RPMI7951 (cell line): ENCODE results near the gene OPRL1. TPM values are rescaled to one million over a fixed set of nuclear protein-coding genes. Genes with fewer than 3 reads are reported as not detected.
"Not testable (repeated sequence)": the region's sequence is repeated elsewhere in the genome, so short reads cannot be mapped to it uniquely, and the experiment has no call there.

ENCODE experiments used
- DNase-seq: peaks from one replicate; pipeline ENCODE4 v3.0.0-alpha.2; 2012; ENCODE audit warnings: low read depth
- total RNA-seq: library from RNA; depleted of rRNA; stranded (reverse); fragments of >200 nt; shearing (Covaris generic); gene quantifications from 2 replicates; pipeline ENCODE4 v1.2.3, GENCODE V29; 2014

OPRL1 gene
- total RNA-seq, 1 experiment from 2014 or later, result 0.84 TPM

DNA sequence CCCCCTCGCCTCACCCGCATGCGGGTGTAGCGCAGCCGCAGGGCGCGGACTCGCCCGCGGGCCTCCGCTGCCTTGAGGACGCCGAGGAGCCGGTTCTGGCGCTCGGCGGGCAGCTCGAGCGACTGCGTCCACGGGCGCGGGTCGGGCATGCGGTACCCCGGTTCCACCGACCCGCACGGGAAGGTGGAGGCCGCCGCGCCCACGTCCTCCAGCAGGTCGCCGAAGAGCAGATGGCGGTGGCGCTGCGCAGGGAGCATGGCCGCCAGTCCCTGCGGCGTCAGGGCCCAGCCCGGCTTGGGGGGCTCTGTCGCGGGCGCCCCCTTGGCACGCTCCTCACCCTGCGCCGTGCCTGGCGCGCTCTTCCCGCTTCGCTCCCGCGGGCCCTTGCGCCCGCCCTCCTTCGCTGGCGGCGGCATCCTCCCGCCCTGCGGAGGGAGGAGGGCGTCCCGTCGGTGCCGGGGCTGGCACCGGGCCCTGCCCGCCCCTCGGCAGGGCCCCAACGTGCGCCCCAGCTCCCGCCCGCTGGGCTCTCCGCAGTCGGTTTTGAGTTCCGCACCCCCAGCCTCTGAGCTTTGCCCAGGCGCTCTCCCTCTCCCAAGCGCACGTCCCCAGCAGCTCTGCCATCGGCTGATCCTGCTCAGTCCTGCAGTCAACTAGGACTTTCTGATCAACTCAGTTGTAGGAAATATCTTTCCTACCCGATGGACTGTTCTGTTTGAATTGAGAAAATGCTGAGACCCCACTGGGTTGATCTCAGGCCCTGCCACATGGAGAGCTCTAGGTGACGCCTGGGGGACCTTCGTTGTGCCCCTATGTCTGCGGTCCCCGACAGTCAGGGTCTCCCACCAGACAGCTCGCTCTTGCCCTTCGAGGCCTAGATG, 4.2 kb downstream of the OPRL1 start, which contains the start of gene LKAAEAR1:
Gene LKAAEAR1, minus strand, starts transcription at position 595 of the 881 bp plus-strand sequence. Its CDS starts 179 bp downstream, at position 416.
- no peak for DNase-seq

DNA sequence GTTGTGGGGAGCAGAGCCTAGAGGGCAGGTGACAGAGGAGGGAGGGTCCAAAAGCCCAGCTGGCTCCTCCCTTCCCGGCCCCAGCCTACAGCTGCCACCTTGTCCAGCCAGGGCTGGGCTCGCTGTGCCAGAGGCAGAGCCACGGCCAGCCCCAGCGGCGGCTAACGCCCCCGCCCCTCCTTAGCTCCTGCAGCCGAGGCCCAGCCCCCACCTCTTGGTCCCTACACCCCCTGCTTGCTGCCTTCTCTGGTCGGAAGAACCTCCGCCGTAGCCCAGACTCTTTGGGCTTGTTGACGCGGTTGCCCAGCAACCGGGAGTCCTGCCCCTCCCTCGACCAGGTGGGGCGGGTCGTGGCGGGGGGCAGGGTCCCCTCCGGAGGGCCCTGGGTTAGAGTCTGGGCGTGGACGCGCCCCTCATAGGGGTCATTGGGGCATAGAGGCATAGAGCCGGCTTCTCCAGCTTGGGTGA, 4.8 kb downstream of the OPRL1 start:
- no peak for DNase-seq

DNA sequence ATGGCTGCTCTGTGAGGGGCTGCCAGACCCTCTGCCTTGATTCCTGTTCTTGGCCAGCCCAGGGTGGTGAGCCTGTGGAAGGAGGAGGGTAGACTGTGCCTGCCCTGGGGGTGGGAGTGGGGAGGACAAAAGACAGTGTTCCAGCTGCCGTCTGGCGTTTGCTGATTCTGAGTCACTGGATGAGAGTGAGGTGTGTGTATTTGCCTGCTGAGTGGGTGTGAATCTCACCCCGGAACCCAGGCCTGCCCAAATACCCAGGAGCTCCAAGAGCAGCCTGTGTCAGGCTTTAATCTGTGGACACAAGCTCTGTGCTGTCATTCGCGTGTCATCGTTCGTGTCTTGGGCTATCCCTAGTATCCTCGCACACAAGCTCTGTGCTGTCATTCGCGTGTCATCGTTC, 6.9 kb downstream of the OPRL1 start:
- DNase-seq, result no peak

DNA sequence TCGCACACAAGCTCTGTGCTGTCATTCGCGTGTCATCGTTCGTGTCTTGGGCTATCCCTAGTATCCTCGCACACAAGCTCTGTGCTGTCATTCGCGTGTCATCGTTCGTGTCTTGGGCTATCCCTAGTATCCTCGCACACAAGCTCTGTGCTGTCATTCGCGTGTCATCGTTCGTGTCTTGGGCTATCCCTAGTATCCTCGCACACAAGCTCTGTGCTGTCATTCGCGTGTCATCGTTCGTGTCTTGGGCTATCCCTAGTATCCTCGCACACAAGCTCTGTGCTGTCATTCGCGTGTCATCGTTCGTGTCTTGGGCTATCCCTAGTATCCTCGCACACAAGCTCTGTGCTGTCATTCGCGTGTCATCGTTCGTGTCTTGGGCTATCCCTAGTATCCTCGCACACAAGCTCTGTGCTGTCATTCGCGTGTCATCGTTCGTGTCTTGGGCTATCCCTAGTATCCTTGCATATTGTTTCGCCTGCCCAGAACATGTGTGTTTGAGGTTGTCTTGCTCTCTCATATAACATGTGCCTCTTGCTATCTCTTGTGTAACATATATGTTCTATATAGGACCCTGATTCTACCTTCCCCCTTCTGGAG, 7.4 kb downstream of the OPRL1 start:
- DNase-seq, result not testable (repeated sequence)

DNA sequence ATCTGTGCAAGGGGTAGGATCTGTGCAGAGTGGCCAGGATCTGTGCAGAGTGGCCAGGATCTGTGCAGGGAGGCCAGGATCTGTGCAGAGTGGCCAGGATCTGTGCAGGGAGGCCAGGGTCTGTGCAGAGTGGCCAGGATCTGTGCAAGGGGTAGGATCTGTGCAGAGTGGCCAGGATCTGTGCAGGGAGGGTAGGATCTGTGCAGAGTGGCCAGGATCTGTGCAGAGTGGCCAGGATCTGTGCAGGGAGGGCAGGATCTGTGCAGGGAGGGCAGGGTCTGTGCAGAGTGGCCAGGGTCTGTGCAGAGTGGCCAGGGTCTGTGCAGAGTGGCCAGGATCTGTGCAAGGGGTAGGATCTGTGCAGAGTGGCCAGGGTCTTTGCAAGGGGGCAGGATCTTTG, 8.7 kb downstream of the OPRL1 start:
- not testable (repeated sequence) for DNase-seq

DNA sequence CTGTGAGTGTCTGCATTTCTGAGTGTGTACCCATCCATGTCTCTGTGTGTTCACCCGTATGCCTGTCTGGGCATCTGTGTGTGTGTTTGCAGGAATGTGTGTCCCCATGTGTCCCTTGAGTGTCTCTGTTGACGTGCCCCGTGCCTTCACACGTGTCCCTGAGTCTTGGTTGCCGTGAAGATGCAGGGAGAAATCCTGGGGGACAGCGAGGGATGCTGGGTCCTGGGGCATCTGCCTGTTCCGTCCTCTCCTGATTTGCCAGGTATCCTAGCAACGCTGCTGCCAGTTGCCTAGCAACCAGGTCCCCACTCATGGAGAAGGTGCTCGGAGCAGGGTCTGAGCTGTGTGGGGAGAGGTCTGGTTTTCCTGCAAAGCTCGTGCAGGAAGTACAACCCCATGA, 10.3 kb downstream of the OPRL1 start:
- DNase-seq, result peak; percentile 29

DNA sequence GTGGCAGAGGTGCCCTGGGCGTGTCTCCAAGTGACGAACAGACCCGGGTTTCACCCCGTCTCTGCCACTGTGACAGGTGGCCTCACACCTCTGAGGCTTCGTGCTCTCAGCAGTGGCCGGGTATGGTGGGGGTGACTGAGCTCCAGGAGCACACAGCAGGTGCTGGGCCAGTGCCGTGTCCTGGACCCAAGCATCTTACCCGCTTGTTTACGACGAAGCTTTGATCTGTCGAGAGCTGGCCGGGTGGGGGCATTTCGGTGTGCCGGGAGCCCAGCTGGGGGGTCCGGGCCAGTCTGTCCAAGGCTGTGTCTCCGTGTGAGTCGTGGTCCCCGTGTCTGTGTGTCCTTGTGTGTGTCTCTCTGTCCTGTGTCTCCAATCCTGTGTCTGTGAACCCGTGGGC, 11.5 kb downstream of the OPRL1 start:
- no peak for DNase-seq

DNA sequence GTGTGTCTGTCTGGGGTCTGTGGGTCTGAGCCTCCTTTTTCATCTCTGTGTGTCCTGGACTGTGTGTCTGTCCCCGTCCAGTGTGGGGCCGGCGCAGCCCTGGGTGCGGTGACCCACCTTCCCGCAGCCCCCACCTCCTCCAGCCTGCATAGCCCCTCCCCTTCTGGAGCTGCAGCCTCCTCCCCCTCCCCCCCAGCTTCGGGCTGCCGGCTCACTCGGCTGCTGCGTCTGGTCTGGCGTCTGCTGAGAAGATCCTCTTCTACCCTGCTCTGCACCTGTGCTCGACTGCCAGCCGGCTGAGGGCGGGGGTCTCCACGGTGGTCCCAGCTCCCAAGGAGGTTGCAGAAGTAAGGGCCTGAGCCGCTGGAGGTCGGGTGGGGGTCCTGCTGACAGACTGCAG, 11.9 kb downstream of the OPRL1 start:
- DNase-seq, result no peak

DNA sequence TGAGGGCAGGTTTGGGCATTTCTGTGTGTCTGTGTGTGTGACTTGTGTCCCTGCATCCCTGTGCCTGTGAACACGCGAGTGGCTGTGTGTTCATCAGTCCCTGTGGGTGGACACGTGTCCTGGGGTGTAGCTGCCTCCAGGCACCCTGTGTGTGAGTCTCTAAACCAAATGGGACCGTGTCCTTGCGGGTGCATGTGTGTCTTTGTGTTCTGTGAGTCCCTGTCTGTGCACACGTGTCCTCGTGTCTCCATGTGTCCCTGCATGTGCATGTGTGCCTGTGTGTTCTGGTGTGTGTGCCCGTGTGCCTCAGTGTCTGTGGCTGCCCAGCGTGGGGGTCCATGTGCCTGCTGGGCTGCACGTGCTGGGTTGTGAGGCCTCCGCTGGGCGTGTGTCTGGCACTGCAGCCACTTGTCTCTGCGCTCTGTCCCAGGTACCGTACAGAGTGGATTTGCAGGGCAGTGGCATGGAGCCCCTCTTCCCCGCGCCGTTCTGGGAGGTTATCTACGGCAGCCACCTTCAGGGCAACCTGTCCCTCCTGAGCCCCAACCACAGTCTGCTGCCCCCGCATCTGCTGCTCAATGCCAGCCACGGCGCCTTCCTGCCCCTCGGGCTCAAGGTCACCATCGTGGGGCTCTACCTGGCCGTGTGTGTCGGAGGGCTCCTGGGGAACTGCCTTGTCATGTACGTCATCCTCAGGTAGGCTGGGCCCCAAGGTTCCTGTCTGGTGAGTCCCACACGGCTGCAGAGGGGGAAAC, 12.6 kb downstream of the OPRL1 start:
- no peak for DNase-seq

DNA sequence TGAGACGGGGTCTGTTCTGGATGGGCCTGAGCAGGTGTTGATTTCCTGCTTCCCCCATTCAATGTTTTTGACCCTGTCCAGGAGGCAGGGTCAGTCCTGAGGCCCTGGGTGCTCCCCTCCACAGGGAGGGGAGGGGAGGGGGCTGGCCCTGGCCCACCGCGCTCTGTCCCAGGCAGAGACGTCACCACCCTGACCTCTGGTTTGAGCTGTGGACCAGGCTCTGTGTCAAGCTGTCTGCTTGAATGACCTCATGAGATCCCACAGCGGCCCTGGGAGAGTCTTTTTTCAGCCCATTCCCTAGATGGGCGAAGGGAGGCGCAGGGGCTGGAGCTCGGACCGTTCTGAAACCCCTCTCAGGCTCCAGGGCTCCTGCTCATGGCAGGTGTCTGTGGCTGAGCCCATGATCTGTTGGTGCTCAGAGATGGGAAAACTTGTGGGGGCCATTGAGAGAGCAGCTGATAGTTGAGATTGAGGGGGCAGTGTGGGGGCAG, 13.2 kb downstream of the OPRL1 start:
- DNase-seq, result no peak

DNA sequence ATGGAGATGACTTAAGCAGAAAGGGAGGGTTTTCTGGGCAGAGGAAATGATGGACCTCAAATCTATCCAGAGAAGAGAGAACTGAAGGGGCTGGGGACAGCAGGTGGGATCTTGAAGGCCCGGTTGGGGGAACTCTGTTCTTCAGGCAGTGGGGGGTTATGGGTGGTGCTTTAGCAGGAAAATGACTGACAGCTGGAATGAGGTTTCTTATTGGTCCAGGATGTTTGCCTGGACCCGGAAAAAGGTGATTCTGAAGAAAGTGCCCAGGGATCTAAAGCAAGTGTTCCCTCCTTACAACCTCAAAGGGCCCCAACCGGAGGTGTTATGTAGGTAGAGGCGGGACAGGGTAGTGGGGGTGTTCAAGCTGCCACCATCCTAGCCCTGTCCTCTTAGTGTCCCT, 15.6 kb downstream of the OPRL1 start:
- no peak for DNase-seq

DNA sequence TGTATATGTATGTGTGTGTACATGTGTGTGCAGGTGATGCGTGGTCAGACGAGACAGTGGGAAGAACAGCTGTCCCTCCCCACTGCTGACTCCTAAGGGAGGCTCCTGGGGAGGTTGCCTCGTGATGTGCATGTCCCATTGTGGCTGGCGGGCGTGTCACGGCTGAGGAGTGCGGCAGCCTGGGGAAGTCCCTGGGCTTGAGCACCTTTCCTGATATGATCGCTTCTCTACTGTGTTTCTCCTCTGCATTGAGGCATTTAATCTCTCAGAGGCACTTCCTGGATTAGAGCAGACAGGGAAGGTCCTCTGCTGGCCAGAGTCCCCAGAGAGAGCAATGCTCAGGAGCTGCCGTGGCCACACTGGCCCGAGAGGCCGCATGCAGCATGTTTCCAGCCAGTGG, 16.0 kb downstream of the OPRL1 start:
- DNase-seq, result no peak

DNA sequence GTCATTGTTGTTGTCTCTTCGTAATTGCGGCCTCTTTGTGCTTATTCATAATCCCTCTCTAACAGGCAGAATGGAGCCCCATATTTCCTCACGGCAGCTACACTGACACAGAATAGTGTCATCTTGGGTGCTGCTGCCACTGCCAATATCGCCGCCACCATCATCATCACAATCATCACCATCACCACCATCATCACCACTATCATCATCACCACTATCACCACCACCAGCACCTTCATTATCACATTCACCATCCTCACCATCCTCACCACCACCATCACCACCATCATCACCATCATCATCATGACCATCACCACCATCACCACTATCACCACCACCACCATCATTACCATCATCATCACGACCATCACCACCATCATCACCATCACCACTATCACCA, 16.7 kb downstream of the OPRL1 start:
- no peak for DNase-seq

DNA sequence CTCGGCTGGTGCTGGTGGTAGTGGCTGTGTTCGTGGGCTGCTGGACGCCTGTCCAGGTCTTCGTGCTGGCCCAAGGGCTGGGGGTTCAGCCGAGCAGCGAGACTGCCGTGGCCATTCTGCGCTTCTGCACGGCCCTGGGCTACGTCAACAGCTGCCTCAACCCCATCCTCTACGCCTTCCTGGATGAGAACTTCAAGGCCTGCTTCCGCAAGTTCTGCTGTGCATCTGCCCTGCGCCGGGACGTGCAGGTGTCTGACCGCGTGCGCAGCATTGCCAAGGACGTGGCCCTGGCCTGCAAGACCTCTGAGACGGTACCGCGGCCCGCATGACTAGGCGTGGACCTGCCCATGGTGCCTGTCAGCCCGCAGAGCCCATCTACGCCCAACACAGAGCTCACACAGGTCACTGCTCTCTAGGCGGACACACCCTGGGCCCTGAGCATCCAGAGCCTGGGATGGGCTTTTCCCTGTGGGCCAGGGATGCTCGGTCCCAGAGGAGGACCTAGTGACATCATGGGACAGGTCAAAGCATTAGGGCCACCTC, 18.7 kb downstream of the OPRL1 start:
- DNase-seq, result no peak

DNA sequence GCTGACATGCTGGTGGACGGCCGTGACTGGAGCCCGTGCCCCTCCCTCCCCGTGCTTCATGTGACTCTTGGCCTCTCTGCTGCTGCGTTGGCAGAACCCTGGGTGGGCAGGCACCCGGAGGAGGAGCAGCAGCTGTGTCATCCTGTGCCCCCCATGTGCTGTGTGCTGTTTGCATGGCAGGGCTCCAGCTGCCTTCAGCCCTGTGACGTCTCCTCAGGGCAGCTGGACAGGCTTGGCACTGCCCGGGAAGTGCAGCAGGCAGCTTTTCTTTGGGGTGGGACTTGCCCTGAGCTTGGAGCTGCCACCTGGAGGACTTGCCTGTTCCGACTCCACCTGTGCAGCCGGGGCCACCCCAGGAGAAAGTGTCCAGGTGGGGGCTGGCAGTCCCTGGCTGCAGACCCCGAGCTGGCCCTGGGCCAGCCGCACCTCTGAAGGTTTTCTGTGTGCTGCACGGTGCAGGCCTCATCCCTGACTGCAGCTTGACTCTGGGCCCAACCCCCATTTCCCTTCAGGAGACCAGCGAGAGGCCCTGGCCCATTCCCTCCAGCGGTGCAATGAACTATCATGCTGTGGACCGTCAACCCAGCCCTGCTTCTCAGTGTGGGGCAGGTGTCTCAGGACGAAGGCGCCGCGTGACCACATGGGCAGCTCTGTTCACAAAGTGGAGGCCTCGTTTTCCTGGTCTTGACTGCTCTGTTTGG, 19.4 kb downstream of the OPRL1 start:
- no peak for DNase-seq

DNA sequence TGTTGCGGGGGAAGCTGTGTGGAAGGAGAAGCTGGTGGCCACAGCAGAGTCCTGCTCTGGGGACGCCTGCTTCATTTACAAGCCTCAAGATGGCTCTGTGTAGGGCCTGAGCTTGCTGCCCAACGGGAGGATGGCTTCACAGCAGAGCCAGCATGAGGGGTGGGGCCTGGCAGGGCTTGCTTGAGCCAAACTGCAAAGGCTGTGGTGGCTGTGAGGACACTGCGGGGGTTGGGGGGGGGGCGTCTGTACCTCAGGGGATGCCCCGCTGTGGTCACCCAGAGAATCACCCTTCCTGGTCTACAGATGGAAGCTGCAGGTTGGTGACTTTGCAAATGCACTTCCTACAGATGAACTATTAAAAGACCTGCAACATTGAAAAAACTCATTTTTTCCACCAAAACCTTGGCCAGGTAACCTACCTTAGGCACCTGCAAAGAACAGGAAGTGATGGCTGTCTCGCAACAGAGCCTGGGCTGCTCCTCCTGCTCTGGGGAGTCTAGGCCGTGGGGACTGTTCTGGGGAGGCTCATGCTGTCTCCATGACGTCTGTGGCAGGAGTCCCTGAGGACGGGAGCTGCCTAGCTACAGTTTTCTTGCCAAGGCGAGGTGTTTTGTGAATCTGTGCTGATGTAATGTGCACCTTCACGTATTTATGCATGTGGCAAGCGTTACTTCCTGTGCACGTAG, 20.1 kb downstream of the OPRL1 start:
- no peak for DNase-seq

DNA sequence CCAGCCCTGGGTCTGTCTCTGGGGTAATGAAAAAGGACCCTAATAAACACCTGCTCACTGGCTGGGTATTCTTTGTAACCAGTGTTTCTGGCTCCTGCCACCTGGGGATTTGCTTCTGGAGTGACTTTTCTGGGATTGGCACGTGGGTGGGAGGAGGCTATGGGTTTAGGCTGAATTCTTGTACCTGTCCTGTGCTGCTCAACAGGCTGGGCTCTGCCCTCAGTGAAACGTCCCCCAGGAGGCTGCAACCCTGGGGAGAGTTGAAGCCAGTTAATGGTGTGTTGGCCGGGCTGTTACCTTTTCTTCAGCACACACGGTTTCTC, 20.6 kb downstream of the OPRL1 start:
- no peak for DNase-seq

DNA sequence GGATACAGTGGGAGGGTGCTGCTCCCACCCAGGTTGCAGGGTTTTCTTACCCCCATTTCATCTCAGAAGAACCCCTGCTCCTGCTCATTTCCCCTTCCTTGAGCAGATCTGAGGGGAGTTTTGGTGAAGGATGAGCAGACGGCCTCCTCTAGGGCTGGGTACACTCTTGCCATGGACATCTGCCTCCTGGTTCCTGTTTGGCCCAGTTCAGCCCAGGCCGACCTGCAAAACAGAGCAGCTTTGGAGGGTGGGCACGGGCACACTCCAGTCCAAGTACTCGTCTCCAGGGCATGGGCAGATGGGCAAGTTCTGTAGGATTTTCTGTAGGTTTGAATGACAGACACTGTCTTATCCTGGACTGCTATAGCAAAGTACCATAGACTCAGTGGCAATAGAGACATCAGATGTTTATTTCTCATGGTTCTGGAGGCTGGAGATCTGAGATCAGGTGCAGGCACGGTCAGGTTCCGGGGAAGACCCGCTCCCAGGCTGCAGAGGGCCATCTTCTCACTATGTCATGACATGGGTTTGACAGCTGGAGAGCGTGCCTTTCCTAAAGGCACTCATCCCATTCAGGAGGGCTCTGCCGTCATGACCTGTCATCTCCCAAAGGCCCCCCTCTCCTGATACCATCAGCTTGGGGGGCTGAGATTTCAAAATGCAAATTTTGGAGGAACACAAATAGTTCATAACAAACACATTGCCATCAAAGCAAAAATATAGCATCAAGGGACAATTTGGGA, 21.2 kb downstream of the OPRL1 start:
- DNase-seq, result no peak

DNA sequence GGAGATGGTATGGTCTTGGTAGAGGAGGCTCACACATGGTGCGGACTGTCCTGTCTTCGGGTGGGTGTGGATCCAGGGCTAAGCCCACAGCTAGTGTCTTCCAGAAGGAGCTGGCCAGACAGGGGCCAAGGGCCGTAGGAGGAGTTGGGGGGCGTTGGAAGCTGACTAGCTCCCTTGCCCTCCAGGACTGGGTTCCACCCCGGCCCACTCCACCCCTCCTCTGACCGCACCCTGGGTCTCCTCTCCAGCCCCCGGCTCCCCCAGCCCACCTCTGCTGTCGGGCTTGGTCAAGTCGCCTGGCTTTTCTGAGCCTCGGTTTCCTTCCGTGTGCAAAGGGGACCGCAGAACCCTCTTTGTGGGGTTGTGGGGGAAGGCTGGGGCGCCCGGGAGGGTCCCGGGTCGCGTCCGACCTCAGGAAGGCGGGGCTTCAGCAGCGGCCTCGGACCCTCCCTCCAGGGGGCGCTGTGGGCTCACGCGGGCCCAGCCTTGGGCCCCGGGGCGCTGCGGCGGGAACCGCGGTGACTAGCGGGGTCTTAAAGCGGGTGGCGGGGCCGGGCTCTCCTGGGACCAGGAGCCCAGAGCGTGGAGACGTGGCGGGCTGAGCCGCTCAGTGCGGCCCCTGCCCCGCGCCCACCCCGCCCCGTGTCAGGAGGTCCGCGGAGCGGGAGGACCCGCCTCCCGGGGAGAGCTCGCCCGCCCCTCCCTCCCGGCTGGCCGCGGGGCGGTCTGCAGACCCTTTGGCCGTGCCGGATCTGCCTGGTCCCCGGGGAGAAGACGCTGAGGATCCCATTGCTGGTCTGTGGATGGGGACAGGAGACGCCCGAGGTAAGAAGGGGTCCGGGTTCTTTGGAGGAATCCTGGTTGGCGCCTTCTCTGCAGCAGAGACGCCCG, 22.1 kb downstream of the OPRL1 start:
- no peak for DNase-seq
